Upper lobe of left lung (tissue), 4 donors: ENCODE data around the gene TTC28.

Experiments
- CTCF ChIP-seq, 6 experiments: fragments of 450-650 bp in 4 of 6; fragments of 200-600 bp in 2 of 6; sonication (generic) in 2 of 6; IDR thresholded peaks; one replicate each; pipeline ENCODE4 v1.5.1; 2016 to 2019; ENCODE audit warnings: antibody characterized with exemption in 6 of 6
- EP300 ChIP-seq, 4 donors: sonication (generic); formaldehyde crosslinking; IDR thresholded peaks; one replicate each; pipeline ENCODE4 v1.5.1; 2017; ENCODE audit warnings: antibody characterized with exemption in 4 of 4, control low read depth in 2 of 4

GRCh38 chr22:28105988-28106387 lies 573.7 kb downstream of the TTC28 start:
- TF ChIP-seq CTCF (IDR thresholded peaks at IDR 0.05) (no peak), EP300 (IDR thresholded peaks at IDR 0.05) (no peak)
